HEK293 (cell line): Measurements from ENCODE around the gene KCTD17.
A peak's percentile ranks its signal among the peaks of the same experiment; 100 is the strongest.

Experiments used
- BCL11B ChIP-seq: fragments of 450-650 bp; formaldehyde crosslinking; IDR thresholded peaks from 2 replicates; pipeline ENCODE4 v1.5.1; 2016; ENCODE audit warnings: low read depth, missing biosample characterization, missing genetic modification characterization
- GLIS2 ChIP-seq: fragments of 450-650 bp; formaldehyde crosslinking; IDR thresholded peaks from 2 replicates; pipeline ENCODE4 v1.5.1; 2016; ENCODE audit warnings: missing biosample characterization, missing genetic modification characterization
- HOXD13 ChIP-seq: sonication (generic); formaldehyde crosslinking; IDR thresholded peaks from 2 replicates; pipeline ENCODE4 v1.8.0; 2022; ENCODE audit warnings: missing genetic modification reagents, borderline replicate concordance
- TRIM28 ChIP-seq: IDR thresholded peaks from 2 replicates; pipeline ENCODE4 v1.6.1; 2011; ENCODE audit warnings: low read length, control low read depth, borderline replicate concordance
- WT1 ChIP-seq: fragments of 450-650 bp; formaldehyde crosslinking; IDR thresholded peaks from 2 replicates; pipeline ENCODE4 v1.5.1; 2016; ENCODE audit warnings: missing biosample characterization, missing genetic modification characterization
- ZBTB21 ChIP-seq: fragments of 450-650 bp; formaldehyde crosslinking; IDR thresholded peaks from 2 replicates; pipeline ENCODE4 v1.5.1; 2017; ENCODE audit warnings: missing biosample characterization, missing genetic modification characterization
- ZFP3 ChIP-seq: fragments of 450-650 bp; formaldehyde crosslinking; IDR thresholded peaks from 2 replicates; pipeline ENCODE4 v1.5.1; 2016; ENCODE audit warnings: low read depth, missing biosample characterization, missing genetic modification characterization
- ZIC2 ChIP-seq: fragments of 450-650 bp; formaldehyde crosslinking; IDR thresholded peaks from 2 replicates; pipeline ENCODE4 v1.5.1; 2016; ENCODE audit warnings: missing biosample characterization, missing genetic modification characterization
- ZNF24 ChIP-seq: fragments of 450-650 bp; formaldehyde crosslinking; IDR thresholded peaks from 2 replicates; pipeline ENCODE4 v1.5.1; 2016; ENCODE audit warnings: missing biosample characterization, missing genetic modification characterization
- ZNF335 ChIP-seq: fragments of 450-650 bp; formaldehyde crosslinking; conservative IDR thresholded peaks from 2 replicates; pipeline ENCODE4 v1.5.1; 2016; ENCODE audit warnings: missing biosample characterization, missing genetic modification characterization
- ZNF37A ChIP-seq: fragments of 450-650 bp; IDR thresholded peaks from 2 replicates; pipeline ENCODE4 v1.5.1; 2018; ENCODE audit warnings: missing biosample characterization, missing genetic modification characterization
- ZNF629 ChIP-seq: fragments of 450-650 bp; formaldehyde crosslinking; IDR thresholded peaks from 2 replicates; pipeline ENCODE4 v1.5.1; 2017; ENCODE audit warnings: missing biosample characterization, missing genetic modification characterization
- ZNF660 ChIP-seq: fragments of 450-650 bp; IDR thresholded peaks from 2 replicates; pipeline ENCODE4 v1.5.1; 2018; ENCODE audit warnings: missing biosample characterization, mild to moderate bottlenecking, missing genetic modification characterization
- ZNF664 ChIP-seq: fragments of 450-650 bp; formaldehyde crosslinking; IDR thresholded peaks from 2 replicates; pipeline ENCODE4 v1.5.1; 2016; ENCODE audit warnings: missing biosample characterization, missing genetic modification characterization
- ZNF843 ChIP-seq: fragments of 450-650 bp; formaldehyde crosslinking; IDR thresholded peaks from 2 replicates; pipeline ENCODE4 v1.5.1; 2016; ENCODE audit warnings: missing biosample characterization, missing genetic modification characterization
- TF ChIP-seq, protein P1 (sequence below): fragments of 450-650 bp; formaldehyde crosslinking; IDR thresholded peaks from 2 replicates; pipeline ENCODE4 v1.5.1; 2016; ENCODE audit warnings: missing biosample characterization, missing genetic modification characterization
- TF ChIP-seq, protein P2 (sequence below): fragments of 450-650 bp; formaldehyde crosslinking; IDR thresholded peaks from 2 replicates; pipeline ENCODE4 v1.5.1; 2017; ENCODE audit warnings: missing biosample characterization, missing genetic modification characterization
- TF ChIP-seq, protein P3 (sequence below): fragments of 450-650 bp; formaldehyde crosslinking; IDR thresholded peaks from 2 replicates; pipeline ENCODE4 v1.5.1; 2016; ENCODE audit warnings: missing biosample characterization, missing genetic modification characterization, low read depth
- TF ChIP-seq, protein P4 (sequence below): fragments of 450-650 bp; formaldehyde crosslinking; IDR thresholded peaks from 2 replicates; pipeline ENCODE4 v1.5.1; 2016; ENCODE audit warnings: missing biosample characterization, missing genetic modification characterization
- TF ChIP-seq, protein P5 (sequence below): fragments of 450-650 bp; formaldehyde crosslinking; IDR thresholded peaks from 2 replicates; pipeline ENCODE4 v1.5.1; 2016; ENCODE audit warnings: missing biosample characterization, missing genetic modification characterization
- TF ChIP-seq, protein P6 (sequence below): fragments of 450-650 bp; formaldehyde crosslinking; IDR thresholded peaks from 2 replicates; pipeline ENCODE4 v1.5.1; 2016; ENCODE audit warnings: missing biosample characterization, missing genetic modification characterization

The KCTD17 gene

DNA sequence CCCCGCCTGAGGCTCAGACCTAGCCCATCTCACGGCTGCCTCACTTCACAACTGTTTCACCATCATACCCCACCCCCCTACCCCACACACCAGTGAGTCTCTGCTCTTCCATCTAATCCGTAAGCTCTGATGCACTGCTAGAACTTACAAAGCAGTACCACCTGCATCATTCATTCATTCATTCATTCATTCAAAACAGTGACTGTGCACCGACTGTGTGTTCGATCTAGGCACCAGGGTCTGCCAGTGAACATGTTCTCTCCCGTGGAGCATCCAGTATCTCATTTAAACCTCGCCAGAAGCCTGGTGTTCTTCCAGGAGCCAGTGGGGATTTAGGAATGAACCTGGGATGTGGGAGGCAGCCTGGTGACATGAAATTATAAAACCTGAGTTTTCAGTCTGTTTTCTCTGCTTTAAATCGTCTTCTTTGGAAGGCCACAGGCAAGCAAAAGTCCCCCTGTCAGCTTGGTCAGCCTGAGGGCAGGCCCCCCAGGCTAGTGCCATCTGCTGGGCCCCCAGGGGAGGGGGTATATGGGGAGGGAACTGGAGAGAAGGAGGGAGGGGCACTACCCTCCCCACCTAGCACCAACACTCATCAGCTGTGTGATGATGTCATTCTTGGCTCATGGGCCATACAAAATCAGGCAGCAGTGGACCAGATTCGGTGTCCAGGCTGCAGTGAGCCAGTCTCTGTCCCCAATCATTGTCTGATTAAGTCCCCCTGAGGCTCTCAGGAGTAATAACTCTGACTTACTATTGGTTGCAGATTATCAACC is 39.6 kb downstream of the KCTD17 start (continued):
- TF ChIP-seq, protein P1, sequence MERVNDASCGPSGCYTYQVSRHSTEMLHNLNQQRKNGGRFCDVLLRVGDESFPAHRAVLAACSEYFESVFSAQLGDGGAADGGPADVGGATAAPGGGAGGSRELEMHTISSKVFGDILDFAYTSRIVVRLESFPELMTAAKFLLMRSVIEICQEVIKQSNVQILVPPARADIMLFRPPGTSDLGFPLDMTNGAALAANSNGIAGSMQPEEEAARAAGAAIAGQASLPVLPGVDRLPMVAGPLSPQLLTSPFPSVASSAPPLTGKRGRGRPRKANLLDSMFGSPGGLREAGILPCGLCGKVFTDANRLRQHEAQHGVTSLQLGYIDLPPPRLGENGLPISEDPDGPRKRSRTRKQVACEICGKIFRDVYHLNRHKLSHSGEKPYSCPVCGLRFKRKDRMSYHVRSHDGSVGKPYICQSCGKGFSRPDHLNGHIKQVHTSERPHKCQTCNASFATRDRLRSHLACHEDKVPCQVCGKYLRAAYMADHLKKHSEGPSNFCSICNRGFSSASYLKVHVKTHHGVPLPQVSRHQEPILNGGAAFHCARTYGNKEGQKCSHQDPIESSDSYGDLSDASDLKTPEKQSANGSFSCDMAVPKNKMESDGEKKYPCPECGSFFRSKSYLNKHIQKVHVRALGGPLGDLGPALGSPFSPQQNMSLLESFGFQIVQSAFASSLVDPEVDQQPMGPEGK = peak; percentile 83
- TF ChIP-seq BCL11B (tag by site-specific recombination) (no peak), ZBTB21 (tag by site-specific recombination) (peak; percentile 86), ZNF629 (tag by site-specific recombination) (peak; percentile 85), ZNF335 (tag by site-specific recombination) (peak; percentile 23; the same call in 1 of the 2 replicates), ZIC2 (tag by site-specific recombination) (0 out of 2 replicates have a peak, but pooled peaks have one; percentile 32), HOXD13 (no peak), ZNF660 (0 out of 2 replicates have a peak, but pooled peaks have one; percentile 26), ZFP3 (no peak), TRIM28 (no peak), GLIS2 (tag by site-specific recombination) (peak; percentile 37), ZNF37A (tag by site-specific recombination) (no peak), WT1 (tag by site-specific recombination) (0 out of 2 replicates have a peak, but pooled peaks have one; percentile 33), ZNF664 (tag by site-specific recombination) (peak; percentile 74; the same call in 1 of the 2 replicates), ZNF843 (tag by site-specific recombination) (no peak), ZNF24 (tag by site-specific recombination) (peak; percentile 92; the same call in 1 of the 2 replicates)
- TF ChIP-seq, protein P2, sequence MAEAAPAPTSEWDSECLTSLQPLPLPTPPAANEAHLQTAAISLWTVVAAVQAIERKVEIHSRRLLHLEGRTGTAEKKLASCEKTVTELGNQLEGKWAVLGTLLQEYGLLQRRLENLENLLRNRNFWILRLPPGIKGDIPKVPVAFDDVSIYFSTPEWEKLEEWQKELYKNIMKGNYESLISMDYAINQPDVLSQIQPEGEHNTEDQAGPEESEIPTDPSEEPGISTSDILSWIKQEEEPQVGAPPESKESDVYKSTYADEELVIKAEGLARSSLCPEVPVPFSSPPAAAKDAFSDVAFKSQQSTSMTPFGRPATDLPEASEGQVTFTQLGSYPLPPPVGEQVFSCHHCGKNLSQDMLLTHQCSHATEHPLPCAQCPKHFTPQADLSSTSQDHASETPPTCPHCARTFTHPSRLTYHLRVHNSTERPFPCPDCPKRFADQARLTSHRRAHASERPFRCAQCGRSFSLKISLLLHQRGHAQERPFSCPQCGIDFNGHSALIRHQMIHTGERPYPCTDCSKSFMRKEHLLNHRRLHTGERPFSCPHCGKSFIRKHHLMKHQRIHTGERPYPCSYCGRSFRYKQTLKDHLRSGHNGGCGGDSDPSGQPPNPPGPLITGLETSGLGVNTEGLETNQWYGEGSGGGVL (tag by site-specific recombination) = peak; percentile 98
- TF ChIP-seq, protein P3, sequence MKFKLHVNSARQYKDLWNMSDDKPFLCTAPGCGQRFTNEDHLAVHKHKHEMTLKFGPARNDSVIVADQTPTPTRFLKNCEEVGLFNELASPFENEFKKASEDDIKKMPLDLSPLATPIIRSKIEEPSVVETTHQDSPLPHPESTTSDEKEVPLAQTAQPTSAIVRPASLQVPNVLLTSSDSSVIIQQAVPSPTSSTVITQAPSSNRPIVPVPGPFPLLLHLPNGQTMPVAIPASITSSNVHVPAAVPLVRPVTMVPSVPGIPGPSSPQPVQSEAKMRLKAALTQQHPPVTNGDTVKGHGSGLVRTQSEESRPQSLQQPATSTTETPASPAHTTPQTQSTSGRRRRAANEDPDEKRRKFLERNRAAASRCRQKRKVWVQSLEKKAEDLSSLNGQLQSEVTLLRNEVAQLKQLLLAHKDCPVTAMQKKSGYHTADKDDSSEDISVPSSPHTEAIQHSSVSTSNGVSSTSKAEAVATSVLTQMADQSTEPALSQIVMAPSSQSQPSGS (tag by site-specific recombination) = peak; percentile 89
- TF ChIP-seq, protein P4, sequence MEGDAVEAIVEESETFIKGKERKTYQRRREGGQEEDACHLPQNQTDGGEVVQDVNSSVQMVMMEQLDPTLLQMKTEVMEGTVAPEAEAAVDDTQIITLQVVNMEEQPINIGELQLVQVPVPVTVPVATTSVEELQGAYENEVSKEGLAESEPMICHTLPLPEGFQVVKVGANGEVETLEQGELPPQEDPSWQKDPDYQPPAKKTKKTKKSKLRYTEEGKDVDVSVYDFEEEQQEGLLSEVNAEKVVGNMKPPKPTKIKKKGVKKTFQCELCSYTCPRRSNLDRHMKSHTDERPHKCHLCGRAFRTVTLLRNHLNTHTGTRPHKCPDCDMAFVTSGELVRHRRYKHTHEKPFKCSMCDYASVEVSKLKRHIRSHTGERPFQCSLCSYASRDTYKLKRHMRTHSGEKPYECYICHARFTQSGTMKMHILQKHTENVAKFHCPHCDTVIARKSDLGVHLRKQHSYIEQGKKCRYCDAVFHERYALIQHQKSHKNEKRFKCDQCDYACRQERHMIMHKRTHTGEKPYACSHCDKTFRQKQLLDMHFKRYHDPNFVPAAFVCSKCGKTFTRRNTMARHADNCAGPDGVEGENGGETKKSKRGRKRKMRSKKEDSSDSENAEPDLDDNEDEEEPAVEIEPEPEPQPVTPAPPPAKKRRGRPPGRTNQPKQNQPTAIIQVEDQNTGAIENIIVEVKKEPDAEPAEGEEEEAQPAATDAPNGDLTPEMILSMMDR (tag by site-specific recombination) = peak; percentile 35; the same call in 1 of the 2 replicates
- TF ChIP-seq, protein P5, sequence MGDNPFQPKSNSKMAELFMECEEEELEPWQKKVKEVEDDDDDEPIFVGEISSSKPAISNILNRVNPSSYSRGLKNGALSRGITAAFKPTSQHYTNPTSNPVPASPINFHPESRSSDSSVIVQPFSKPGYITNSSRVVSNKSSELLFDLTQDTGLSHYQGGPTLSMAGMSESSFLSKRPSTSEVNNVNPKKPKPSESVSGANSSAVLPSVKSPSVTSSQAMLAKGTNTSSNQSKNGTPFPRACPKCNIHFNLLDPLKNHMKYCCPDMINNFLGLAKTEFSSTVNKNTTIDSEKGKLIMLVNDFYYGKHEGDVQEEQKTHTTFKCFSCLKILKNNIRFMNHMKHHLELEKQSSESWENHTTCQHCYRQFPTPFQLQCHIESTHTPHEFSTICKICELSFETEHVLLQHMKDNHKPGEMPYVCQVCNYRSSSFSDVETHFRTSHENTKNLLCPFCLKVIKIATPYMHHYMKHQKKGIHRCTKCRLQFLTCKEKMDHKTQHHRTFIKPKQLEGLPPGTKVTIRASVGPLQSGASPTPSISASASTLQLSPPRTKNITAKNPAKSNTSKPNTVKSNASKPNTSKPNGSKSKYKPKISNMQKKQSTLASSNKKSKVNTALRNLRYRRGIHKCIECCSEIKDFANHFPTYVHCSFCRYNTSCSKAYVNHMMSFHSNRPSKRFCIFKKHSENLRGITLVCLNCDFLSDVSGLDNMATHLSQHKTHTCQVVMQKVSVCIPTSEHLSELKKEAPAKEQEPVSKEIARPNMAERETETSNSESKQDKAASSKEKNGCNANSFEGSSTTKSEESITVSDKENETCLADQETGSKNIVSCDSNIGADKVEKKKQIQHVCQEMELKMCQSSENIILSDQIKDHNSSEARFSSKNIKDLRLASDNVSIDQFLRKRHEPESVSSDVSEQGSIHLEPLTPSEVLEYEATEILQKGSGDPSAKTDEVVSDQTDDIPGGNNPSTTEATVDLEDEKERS (tag by site-specific recombination) = no peak
- TF ChIP-seq, protein P6, sequence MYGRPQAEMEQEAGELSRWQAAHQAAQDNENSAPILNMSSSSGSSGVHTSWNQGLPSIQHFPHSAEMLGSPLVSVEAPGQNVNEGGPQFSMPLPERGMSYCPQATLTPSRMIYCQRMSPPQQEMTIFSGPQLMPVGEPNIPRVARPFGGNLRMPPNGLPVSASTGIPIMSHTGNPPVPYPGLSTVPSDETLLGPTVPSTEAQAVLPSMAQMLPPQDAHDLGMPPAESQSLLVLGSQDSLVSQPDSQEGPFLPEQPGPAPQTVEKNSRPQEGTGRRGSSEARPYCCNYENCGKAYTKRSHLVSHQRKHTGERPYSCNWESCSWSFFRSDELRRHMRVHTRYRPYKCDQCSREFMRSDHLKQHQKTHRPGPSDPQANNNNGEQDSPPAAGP = peak; percentile 78
